GM12878 (cell line): ENCODE measurements around the gene PATE2. TPM values are rescaled to one million over a fixed set of nuclear protein-coding genes. Genes with fewer than 3 reads are reported as not detected.

Experiments
- polyA plus RNA-seq, 11 experiments: library from polyadenylated mRNA; depleted of rRNA in 4 of 11; unstranded in 6 of 11; stranded (reverse) in 5 of 11; fragments of >200 nt; fragmentation: Nextera tagmentation in 4 of 11; fragmentation: Illumina TruSeq in 1 of 11; extraction: Ambion mirVana in 4 of 11; extraction: Trizol in 1 of 11; gene quantifications; 1 replicate in 1 of 11; 2 replicates in 10 of 11; pipeline versions ENCODE4 v1.2.1 to v1.2.3, GENCODE V29; 2011 to 2016; ENCODE audit warnings: inconsistent platforms in 2 of 11, missing spikeins in 2 of 11, low read depth in 1 of 11
- total RNA-seq, 4 experiments: library from RNA; depleted of rRNA in 3 of 4; stranded (reverse); fragments of >200 nt in 3 of 4; fragmentation: Illumina TruSeq in 1 of 4; extraction: Trizol in 1 of 4; gene quantifications; 2 replicates each; pipeline versions ENCODE4 v1.2.1 to v1.2.3, GENCODE V29; 2013 to 2021

The PATE2 gene
- total and polyA plus RNA-seq, 10 of the 15 experiments (the other 5 are each of a cell fraction or from before 2014, with no cell fraction given) = 0.04 to 0.09 (median 0.09) TPM; not detected in 7

Other genes starting within 250 kb of the PATE2 start
Only the 7 nearest of the 11 such genes appear.
- gene ACRV1, start 98.0 kb downstream of the PATE2 start, total RNA-seq (2014; rRNA removed) = 0.11 TPM in 1 of 2 replicates, not detected in the other
- gene ACRV1, start 98.0 kb downstream of the PATE2 start, total RNA-seq (2014; rRNA removed; fragmentation: Illumina TruSeq; extraction: Trizol) = 0.09 TPM in 1 of 2 replicates, not detected in the other
- 0.21 TPM in 1 of 2 replicates, not detected in the other for gene ACRV1, start 98.0 kb downstream of the PATE2 start, total RNA-seq (2021)
- not detected in 2 replicates for gene ACRV1, start 98.0 kb downstream of the PATE2 start, polyA plus RNA-seq (2011; rRNA removed)
- 0.10 TPM in 1 of 2 replicates, not detected in the other for gene ACRV1, start 98.0 kb downstream of the PATE2 start, polyA plus RNA-seq (2014; fragmentation: Illumina TruSeq; extraction: Trizol)
- gene ACRV1, start 98.0 kb downstream of the PATE2 start, polyA plus RNA-seq (2014; fragmentation: Nextera tagmentation; extraction: Ambion mirVana) = under 1 TPM; 0.20 to 0.60 TPM
- gene ACRV1, start 98.0 kb downstream of the PATE2 start, polyA plus RNA-seq (2014; rRNA removed) = 0.26 TPM in 1 of 2 replicates, not detected in the other
- under 1 TPM; 0.78 to 0.82 TPM for gene ACRV1, start 98.0 kb downstream of the PATE2 start, polyA plus RNA-seq (2016; fragmentation: Nextera tagmentation; extraction: Ambion mirVana)
- not detected in 2 replicates for gene PATE1, start 32.5 kb downstream of the PATE2 start, total RNA-seq (2014; rRNA removed)
- gene PATE1, start 32.5 kb downstream of the PATE2 start, total RNA-seq (2014; rRNA removed; fragmentation: Illumina TruSeq; extraction: Trizol) = not detected in 2 replicates
- not detected in 2 replicates for gene PATE1, start 32.5 kb downstream of the PATE2 start, total RNA-seq (2021)
- not detected in 2 replicates for gene PATE1, start 32.5 kb downstream of the PATE2 start, polyA plus RNA-seq (2011; rRNA removed)
- gene PATE1, start 32.5 kb downstream of the PATE2 start, polyA plus RNA-seq (2014; fragmentation: Illumina TruSeq; extraction: Trizol) = not detected in 2 replicates
- gene PATE1, start 32.5 kb downstream of the PATE2 start, polyA plus RNA-seq (2014; fragmentation: Nextera tagmentation; extraction: Ambion mirVana) = not detected
- not detected in 2 replicates for gene PATE1, start 32.5 kb downstream of the PATE2 start, polyA plus RNA-seq (2014; rRNA removed)
- gene PATE1, start 32.5 kb downstream of the PATE2 start, polyA plus RNA-seq (2016; fragmentation: Nextera tagmentation; extraction: Ambion mirVana) = not detected
- gene PATE3, start 9.3 kb upstream of the PATE2 start, total RNA-seq (2014; rRNA removed) = not detected in 2 replicates
- gene PATE3, start 9.3 kb upstream of the PATE2 start, total RNA-seq (2014; rRNA removed; fragmentation: Illumina TruSeq; extraction: Trizol) = not detected in 2 replicates
- gene PATE3, start 9.3 kb upstream of the PATE2 start, total RNA-seq (2021) = not detected in 2 replicates
- not detected in 2 replicates for gene PATE3, start 9.3 kb upstream of the PATE2 start, polyA plus RNA-seq (2011; rRNA removed)
- not detected in 2 replicates for gene PATE3, start 9.3 kb upstream of the PATE2 start, polyA plus RNA-seq (2014; fragmentation: Illumina TruSeq; extraction: Trizol)
- not detected for gene PATE3, start 9.3 kb upstream of the PATE2 start, polyA plus RNA-seq (2014; fragmentation: Nextera tagmentation; extraction: Ambion mirVana)
- not detected in 2 replicates for gene PATE3, start 9.3 kb upstream of the PATE2 start, polyA plus RNA-seq (2014; rRNA removed)
- not detected for gene PATE3, start 9.3 kb upstream of the PATE2 start, polyA plus RNA-seq (2016; fragmentation: Nextera tagmentation; extraction: Ambion mirVana)
- not detected in 2 replicates for gene PATE4, start 54.5 kb upstream of the PATE2 start, total RNA-seq (2014; rRNA removed)
- gene PATE4, start 54.5 kb upstream of the PATE2 start, total RNA-seq (2014; rRNA removed; fragmentation: Illumina TruSeq; extraction: Trizol) = not detected in 2 replicates
- not detected in 2 replicates for gene PATE4, start 54.5 kb upstream of the PATE2 start, total RNA-seq (2021)
- not detected in 2 replicates for gene PATE4, start 54.5 kb upstream of the PATE2 start, polyA plus RNA-seq (2011; rRNA removed)
- not detected in 2 replicates for gene PATE4, start 54.5 kb upstream of the PATE2 start, polyA plus RNA-seq (2014; fragmentation: Illumina TruSeq; extraction: Trizol)
- not detected for gene PATE4, start 54.5 kb upstream of the PATE2 start, polyA plus RNA-seq (2014; fragmentation: Nextera tagmentation; extraction: Ambion mirVana)
- not detected in 2 replicates for gene PATE4, start 54.5 kb upstream of the PATE2 start, polyA plus RNA-seq (2014; rRNA removed)
- gene PATE4, start 54.5 kb upstream of the PATE2 start, polyA plus RNA-seq (2016; fragmentation: Nextera tagmentation; extraction: Ambion mirVana) = under 1 TPM in 1 of 2 experiments, not detected in 1; 0.17 TPM
- 11.9 and 13.5 TPM in 2 replicates for gene HYLS1, start 108.8 kb upstream of the PATE2 start, total RNA-seq (2014; rRNA removed)
- 17.6 and 18.6 TPM in 2 replicates for gene HYLS1, start 108.8 kb upstream of the PATE2 start, total RNA-seq (2014; rRNA removed; fragmentation: Illumina TruSeq; extraction: Trizol)
- gene HYLS1, start 108.8 kb upstream of the PATE2 start, total RNA-seq (2021) = 11.7 and 11.9 TPM in 2 replicates
- gene HYLS1, start 108.8 kb upstream of the PATE2 start, polyA plus RNA-seq (2011; rRNA removed) = 14.8 and 21.1 TPM in 2 replicates
- 18.8 and 20.4 TPM in 2 replicates for gene HYLS1, start 108.8 kb upstream of the PATE2 start, polyA plus RNA-seq (2014; fragmentation: Illumina TruSeq; extraction: Trizol)
- gene HYLS1, start 108.8 kb upstream of the PATE2 start, polyA plus RNA-seq (2014; fragmentation: Nextera tagmentation; extraction: Ambion mirVana) = 10 to 100 TPM; 16.7 to 35.1 TPM
- gene HYLS1, start 108.8 kb upstream of the PATE2 start, polyA plus RNA-seq (2014; rRNA removed) = 11.2 and 13.3 TPM in 2 replicates
- 10 to 100 TPM; 18.7 to 21.7 TPM for gene HYLS1, start 108.8 kb upstream of the PATE2 start, polyA plus RNA-seq (2016; fragmentation: Nextera tagmentation; extraction: Ambion mirVana)
- gene PUS3, start 124.4 kb upstream of the PATE2 start, total RNA-seq (2014; rRNA removed) = 11.2 and 12.3 TPM in 2 replicates
- 18.5 and 22.4 TPM in 2 replicates for gene PUS3, start 124.4 kb upstream of the PATE2 start, total RNA-seq (2014; rRNA removed; fragmentation: Illumina TruSeq; extraction: Trizol)
- gene PUS3, start 124.4 kb upstream of the PATE2 start, total RNA-seq (2021) = 11.9 and 12.1 TPM in 2 replicates
- 10.9 and 15.9 TPM in 2 replicates for gene PUS3, start 124.4 kb upstream of the PATE2 start, polyA plus RNA-seq (2011; rRNA removed)
- gene PUS3, start 124.4 kb upstream of the PATE2 start, polyA plus RNA-seq (2014; fragmentation: Illumina TruSeq; extraction: Trizol) = 21.2 and 24.7 TPM in 2 replicates
- gene PUS3, start 124.4 kb upstream of the PATE2 start, polyA plus RNA-seq (2014; fragmentation: Nextera tagmentation; extraction: Ambion mirVana) = 10 to 100 TPM; 19.2 to 20.3 TPM
- gene PUS3, start 124.4 kb upstream of the PATE2 start, polyA plus RNA-seq (2014; rRNA removed) = 9.6 and 11.3 TPM in 2 replicates
- gene PUS3, start 124.4 kb upstream of the PATE2 start, polyA plus RNA-seq (2016; fragmentation: Nextera tagmentation; extraction: Ambion mirVana) = 10 to 100 TPM; 13.3 to 15.2 TPM
- gene DDX25, start 125.7 kb upstream of the PATE2 start, total RNA-seq (2014; rRNA removed) = not detected in 2 replicates
- not detected in 2 replicates for gene DDX25, start 125.7 kb upstream of the PATE2 start, total RNA-seq (2014; rRNA removed; fragmentation: Illumina TruSeq; extraction: Trizol)
- not detected in 2 replicates for gene DDX25, start 125.7 kb upstream of the PATE2 start, total RNA-seq (2021)
- gene DDX25, start 125.7 kb upstream of the PATE2 start, polyA plus RNA-seq (2011; rRNA removed) = 0.05 TPM in 1 of 2 replicates, not detected in the other
- gene DDX25, start 125.7 kb upstream of the PATE2 start, polyA plus RNA-seq (2014; fragmentation: Illumina TruSeq; extraction: Trizol) = 0.13 TPM in 1 of 2 replicates, not detected in the other
- gene DDX25, start 125.7 kb upstream of the PATE2 start, polyA plus RNA-seq (2014; fragmentation: Nextera tagmentation; extraction: Ambion mirVana) = not detected
- gene DDX25, start 125.7 kb upstream of the PATE2 start, polyA plus RNA-seq (2014; rRNA removed) = not detected in 2 replicates
- not detected for gene DDX25, start 125.7 kb upstream of the PATE2 start, polyA plus RNA-seq (2016; fragmentation: Nextera tagmentation; extraction: Ambion mirVana)